Bone marrow (tissue), 2 donors: Measurements from ENCODE around the gene BAZ2B.
A peak's percentile ranks its signal among the peaks of the same experiment; 100 is the strongest.
"Not testable (repeated sequence)": the region's sequence is repeated elsewhere in the genome, so short reads cannot be mapped to it uniquely, and the experiment has no call there.

Experiments used
- DNase-seq, 2 donors: peaks; one replicate each; lab custom pipeline; 2025; lab: John Stamatoyannopoulos, UW

BAZ2B gene

DNA sequence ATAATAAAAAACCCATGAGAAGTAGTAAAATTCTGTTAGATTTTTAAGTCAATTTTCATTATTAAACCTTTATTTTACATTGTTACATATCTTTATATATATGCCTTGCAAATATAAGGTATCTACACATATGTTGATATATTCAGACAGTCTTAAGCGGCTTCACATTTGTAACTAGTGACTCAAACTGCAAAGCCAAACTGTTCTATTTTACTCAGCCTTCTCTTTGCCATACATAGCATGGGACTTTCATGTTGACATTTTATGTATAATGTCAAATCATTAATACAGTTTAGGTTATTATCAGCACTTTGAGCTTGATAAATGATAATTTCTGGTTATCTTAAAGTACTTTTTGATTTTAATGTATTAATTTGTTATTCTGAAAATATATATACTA lies 204.9 kb downstream of the BAZ2B start:
- no peak for DNase-seq

DNA sequence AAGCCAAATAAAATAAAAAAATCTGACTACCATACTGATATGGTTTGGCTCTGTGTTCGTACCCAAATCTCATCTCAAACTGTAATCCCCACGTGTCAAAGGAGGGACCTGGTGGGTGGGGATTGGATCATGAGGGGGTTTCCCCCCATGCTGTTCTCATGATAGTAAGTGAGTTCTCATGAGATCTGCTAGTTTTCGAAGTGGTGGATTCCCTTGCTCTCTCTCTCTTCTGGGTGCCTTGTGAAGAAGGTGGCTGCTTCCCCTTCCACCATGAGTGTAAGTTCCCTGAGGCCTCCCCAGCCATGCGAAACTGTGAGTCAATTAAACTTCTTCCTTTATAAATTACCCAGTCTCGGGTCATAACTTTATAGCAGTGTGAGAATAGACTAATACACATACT lies 206.1 kb downstream of the BAZ2B start:
- no peak for DNase-seq

DNA sequence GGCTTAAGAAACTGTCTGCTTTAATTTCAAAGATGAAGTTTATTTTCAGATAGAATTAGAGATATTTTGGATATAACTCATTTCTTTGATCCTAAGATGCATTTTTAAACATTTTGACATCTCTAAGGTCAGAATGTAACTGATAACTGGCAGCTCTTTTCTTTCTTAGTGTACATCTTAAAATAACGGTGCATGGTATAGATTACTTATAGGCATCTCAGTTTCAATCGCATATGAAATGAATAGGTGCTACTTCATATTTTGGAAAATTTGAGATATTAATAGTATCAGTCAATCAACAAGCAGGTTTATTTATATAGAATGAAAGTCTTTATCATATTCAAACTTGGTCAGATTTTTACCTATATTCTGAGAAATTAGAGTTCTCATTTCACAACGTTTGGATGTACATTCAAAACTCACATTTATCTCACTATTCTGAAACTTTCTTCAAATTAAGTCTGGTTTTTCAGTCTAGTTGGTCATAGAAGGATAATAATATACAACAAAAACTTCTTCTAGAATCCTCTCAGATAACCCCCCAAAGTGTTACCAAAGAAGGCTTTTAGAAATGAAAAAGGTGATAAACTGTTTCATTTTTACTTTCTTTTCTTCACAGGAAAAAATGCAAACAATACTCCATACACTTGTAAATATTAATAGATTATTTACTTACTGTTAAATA lies 207.1 kb downstream of the BAZ2B start:
- DNase-seq = no peak

DNA sequence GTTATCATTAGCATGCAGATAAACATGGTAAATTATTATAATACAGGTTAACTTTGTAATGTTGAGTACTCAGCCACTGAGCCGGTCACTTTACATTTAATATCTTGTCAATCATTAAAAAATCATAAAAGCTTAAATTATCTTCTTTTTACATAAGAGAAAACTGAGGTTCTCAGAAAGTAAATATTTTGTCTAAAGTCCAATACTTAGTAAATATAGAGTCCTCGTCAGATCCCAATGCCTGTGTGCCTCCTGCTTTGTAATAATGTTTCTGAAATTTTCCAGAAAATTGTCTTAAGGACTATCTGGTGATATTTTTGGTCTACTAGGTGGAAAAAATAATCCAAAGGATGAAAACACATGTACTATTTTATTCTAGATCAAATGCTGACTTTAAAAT lies 213.6 kb downstream of the BAZ2B start:
- DNase-seq = no peak

DNA sequence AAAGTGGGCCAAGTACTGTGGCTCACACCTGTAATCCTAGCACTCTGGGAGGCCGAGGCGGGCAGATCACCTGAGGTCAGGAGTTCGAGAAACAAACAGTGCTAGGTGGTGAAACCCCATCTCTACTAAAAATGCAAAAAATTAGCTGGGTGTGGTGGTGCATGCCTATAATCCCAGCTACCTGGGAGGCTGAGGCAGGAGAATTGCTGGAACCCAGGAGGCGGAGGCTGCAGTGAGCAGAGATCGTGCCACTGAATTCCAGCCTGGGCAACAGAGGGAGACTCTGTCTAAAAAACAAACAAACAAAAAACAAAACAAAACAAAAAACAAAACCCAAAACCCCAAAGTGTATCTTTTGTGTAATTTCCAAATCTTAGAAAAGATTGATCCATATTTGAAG lies 214.2 kb downstream of the BAZ2B start:
- not testable (repeated sequence) for DNase-seq

DNA sequence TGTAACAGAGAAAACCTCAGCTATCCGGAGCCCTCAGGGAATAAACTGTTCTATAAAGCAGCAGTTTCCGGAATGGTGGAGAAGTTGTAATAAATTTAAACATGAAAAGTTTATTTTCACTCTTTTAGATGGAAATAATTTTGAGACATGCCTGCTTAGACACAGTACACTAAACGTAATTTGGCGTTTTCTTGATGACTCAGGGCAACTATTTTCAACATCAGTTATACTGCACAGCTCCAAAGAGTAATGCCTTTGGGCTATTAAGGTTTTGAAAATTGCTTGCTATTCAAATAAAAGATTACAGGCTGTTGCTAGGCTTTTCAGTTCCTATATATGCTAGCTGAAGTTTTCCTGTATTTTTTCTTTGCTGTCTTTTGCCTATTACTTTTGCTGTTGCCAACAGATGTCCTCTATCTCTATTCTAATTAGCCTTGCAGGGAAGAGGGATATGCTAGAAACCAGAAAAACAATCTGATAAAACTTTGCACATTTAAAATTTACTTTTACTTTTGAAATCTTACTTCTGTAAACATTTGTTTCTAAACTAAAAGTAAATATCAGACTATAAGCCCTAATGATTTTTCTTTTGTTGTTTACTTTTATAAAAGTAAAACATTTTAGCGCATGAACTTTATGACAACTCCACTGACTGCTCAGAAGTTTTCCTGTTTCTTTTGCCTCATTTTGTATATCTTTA lies 216.5 kb downstream of the BAZ2B start:
- DNase-seq = no peak

DNA sequence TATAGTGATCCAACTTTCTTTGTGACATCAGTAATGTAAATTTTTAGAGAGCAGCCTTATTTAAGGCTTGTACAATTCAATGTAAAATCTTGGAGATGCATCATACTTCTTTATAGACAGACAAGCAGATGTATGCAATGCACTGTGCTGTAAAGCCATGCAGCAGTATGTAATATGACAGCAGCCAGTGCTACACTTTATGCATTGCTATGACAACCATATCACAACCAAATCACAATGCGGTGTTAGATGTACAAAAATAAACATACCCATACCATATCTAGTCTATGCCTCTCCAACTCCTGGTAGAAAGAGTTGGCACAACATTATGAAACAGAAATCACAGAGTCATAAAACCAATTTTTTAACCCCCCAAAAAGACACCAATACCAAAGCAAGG lies 219.5 kb downstream of the BAZ2B start:
- DNase-seq = no peak

DNA sequence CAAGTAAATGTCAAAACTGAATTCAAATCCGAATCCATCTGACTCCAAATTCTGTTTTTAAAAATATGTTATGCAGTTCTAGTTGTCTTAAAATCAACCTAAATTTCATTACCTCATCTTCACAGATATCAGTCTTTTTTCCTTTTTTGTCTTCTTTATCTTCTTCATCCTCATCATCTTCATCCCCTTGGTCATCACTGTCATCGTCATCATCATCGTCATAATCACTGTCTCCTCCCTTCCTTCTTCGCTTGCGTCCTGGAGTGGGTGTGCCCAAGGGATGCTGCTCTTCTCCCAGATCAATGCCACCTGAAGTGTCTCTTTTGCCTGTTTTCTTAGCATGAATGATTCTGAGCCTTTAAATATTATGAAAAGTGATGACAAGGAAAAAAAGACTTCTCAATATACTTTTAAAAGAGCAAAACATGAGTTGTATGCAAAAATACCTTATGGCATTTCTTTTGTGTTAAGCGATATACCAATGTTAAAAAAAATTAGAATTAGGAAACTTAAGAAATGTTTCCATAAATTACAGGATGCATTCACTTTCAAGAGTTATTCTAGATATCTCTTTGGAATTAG lies 233.8 kb downstream of the BAZ2B start:
- DNase-seq = no peak

DNA sequence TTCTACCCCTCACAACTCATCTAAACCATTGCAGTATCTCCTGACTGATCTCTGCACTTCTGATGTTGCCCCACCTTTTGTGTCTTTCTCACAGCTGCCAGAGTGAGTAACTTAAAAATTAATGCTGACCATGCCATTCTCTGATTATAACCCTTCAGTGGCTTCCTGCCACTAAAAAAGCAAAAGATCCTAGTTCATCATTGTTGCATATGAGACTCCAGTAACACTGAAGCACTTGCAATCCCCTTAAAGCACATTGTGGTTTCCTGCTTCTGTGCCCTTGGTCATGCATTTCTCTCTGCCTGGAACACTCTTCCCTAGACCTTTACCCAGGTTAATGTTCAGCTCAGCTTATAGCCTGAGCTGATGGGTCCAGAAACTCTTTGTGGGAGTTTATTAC lies 234.8 kb downstream of the BAZ2B start:
- no peak for DNase-seq

DNA sequence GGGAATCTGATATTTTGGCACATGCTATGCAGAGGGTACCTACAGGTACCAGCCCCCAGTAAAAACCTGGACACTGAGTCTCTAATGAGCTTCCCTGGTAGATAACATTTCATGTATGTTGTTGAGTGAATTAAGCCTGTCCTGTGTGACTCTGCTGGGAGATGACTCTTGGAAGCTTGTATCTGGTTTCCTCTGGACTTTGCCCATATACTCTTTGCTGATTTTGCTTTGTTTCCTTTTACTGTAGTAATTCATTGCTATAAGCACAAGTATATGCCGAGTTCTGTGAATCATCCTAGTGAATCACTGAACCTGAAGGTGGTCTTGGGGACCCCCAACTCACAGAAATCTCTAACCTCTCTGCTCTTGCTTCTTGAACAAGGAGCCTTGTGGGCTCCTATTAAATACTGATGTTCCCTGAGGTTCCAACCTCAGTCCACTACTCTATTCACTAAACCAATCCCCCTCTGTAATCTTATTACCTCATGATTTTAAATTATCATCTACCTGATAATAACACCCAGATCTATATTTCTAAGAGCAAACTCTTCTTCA lies 235.6 kb downstream of the BAZ2B start:
- DNase-seq = no peak

DNA sequence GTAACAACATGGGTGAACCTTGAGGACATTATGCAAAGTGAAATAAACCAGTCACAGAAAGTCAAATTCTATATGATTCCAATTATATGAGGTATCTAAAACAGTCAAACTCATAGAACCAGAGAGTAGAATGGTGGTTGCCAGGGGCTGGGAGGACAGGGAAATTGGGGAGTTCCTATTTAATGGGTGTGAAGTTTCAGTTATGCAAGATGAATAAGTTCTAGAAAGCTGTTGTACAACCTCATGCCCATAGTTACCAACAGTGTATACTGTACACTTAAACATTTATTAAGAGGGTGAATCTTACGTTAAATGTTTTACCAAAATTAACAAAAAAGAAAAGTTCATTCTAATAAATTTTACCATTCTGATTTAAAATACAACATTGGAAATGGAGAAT lies 237.2 kb downstream of the BAZ2B start:
- DNase-seq = no peak

DNA sequence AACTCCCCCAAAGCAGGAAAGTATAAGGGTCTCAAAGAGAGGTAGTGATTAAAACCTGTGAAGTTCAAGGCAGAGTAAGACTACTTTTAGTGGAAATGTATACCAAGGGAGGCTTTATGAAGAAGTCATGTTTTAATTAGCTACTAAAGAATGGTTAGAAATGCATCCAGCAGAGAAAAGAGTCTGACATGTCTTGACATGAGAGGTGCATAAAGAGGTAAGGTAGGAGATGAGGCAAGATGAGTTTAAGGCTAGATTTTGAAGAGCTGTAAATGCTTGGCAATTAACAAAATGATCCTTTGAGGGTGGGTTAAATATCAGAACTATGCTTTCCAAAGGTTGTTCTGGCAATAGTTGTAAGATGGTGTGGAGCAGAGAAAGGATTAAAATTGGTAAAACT lies 241.1 kb downstream of the BAZ2B start:
- no peak for DNase-seq

DNA sequence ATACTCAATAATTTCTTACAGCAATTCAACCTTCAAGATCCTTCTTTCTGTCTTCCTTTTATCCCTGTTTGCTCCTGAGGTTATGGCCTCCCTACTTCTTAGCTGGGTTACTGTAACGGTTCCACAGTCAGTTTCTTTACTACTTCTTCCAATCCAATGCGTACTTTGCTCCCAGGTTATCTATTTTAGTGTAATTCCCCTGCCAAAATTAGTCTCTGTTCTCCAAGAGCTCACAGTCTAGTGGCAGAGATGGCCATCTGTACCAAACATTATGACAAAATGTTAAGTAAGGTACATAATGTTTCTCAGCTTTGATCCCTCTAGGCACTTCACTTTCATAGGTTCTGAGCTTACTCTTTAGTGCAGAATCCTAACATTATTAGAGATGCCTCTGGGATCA lies 244.8 kb downstream of the BAZ2B start:
- DNase-seq = no peak

DNA sequence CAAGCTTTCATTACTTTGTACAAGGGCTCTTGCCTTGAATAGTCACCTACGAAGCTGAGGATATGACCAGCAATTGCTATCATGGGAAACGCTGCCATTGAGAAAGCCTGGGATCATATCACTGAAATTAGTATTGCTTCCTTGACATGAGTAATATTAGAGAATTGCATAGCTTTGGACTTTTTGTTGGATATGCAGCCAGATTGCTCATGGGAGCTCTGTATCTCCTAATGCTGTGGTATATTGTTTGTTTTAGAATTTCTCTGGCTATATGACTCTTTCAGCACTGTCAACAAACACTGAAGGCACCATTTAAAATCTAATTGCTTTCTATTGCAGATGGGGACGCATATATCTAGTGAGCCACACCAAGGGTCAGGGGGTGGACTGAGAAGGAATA lies 249.8 kb downstream of the BAZ2B start:
- no peak for DNase-seq

DNA sequence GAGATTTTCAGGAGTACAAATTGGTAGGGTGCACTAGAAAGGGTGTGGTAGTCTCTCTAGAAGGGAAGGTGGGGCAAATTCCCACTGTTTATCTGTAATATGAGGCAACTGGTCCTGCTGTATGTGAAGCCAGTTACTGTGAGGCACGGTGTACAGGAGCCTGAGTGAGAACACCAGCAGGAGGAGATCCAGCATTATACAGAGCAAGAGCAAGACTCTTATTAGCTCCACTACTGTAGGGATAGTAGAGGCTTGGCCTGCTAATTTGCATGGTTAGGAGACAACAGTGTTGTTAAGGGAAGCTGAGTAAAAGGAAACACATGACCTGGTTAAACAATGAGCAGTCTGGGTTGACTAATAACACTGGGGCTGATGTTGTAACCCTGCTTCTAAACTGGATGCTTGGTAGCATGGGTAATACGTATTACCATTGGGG lies 253.5 kb downstream of the BAZ2B start:
- DNase-seq = no peak

DNA sequence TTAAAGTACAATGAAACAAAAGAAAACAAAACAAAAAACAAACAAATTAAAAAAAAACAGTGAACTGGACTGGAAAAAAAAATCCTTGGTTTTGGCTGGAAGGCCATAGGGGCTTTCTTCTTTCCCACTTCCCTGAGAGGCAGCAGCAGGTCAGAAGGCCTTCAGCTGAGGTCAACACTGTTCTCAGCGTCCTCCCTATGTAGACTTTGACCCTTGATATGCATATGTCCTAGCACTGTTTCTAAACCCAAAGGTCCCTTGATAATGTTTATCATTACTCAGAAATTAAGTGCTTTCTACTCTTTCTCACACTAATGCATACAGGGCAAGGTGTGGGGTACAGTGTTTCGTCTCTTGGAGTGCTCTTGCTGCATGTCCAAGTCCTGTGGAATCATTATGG lies 254.3 kb downstream of the BAZ2B start:
- DNase-seq = no peak

DNA sequence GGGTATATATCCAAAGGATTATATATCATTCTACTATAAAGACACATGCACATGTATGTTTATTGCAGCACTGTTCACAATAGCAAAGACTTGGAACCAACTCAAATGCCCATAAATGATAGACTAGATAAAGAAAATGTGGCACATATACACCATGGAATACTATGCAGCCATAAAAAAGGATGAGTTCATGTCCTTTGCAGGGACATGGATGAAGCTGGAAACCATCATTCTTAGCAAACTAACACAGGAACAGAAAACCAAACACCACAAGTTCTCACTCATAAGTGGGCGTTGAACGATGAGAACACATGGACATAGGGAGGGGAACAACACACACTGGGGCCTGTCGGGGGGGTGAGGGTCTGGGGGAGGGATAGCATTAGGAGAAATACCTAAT lies 254.7 kb downstream of the BAZ2B start:
- not testable (repeated sequence) for DNase-seq

DNA sequence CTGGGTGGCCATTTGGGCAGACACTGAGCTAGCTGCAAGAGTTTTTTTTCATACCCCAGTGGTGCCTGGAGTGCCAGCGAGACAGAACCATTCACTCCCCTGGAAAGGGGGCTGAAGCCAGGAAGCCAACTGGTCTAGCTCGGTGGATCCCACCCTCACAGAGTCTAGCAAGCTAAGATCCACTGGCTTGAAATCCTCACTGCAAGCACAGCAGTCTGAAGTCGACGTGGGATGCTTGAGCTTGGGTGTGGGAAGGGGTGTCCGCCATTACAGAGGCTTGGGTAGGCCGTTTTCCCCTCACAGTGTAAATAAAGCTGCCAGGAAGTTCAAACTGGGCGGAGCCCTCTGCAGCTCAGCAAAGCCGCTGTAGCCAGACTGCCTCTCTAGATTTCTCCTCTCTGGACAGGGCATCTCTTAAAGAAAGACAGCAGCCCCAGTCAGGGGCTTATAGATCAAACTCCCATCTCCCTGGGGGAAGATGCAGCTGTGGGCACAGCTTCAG lies 260.2 kb downstream of the BAZ2B start:
- no peak for DNase-seq

DNA sequence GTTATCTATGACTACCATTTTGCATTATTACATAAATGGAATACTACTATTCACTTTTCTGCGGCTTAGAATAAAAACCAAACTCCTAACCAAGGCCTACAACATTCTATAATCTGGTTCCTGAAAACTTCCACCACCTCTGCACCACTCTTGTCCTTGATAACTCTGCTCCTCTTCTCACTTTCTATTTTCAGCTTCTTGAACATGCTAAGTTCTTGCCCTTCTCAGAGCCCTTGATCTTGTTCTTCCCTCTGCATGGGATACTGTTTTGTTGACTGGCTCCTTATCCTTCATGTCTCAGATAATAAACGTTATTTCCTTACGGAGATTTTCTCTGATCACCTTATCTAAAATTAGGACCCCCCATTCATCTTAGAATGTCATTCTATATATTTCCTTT lies 264.4 kb downstream of the BAZ2B start:
- no peak for DNase-seq

DNA sequence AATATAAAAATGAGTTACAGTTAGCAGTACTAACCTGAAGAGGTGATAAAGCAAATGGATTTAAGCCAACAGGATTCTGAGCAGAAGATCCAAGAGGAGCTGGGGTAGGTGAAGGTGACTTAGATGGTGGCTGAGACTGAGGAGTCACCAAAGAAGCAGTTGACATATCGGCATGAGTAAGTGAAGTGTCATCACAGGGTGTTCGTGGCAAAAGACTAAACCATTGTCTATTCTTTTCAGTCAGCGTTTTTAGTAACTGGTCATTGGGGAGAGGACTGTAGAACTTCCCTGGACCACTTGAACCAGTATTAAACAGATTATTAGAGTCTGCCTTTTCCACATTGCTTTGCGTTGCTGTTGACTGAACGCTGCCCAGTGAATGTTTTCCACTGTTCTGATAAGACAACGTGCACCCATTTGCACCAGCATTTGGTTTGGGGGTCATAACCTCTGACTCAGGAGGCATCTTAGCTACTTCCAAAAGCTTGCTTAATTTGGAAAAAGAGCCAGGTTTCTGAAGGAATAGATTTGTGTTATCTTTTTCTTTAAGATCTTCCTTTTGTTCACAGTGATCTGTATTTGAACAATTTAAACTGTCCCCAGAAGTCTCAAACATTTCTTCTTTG lies 266.6 kb downstream of the BAZ2B start:
- no peak for DNase-seq

DNA sequence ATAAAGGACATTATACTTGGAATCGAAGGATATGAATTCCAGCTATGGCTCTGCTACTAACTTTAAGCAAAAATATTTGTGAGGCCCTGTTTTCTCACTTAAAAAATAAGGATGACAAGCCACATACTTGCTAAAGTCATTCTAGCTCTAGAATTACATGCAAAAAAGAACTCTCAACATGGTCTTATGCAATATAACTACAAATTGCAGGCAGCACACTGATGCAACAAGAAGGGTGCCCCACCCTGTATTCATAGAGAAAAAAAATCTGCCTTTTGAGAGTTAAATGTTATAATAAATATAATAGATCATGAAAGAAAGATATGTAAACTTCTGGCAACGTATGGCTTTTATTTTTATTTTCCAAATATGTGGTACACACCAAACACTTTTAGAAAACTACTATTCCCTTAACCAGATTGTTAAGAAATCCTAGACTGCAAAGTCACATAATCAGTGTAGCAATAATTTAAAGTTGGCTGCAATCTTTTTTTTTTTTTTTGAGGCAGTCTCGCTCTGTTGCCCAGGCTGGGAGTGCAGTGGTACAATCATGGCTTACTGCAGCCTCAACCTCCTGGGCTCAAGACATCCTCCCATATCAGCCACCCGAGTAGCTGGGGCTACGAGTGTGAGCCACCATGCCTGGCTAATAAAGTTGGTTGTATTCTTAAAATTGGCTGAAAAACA lies 289.6 kb downstream of the BAZ2B start:
- DNase-seq = peak in 1 of 2 donors; percentile 2

DNA sequence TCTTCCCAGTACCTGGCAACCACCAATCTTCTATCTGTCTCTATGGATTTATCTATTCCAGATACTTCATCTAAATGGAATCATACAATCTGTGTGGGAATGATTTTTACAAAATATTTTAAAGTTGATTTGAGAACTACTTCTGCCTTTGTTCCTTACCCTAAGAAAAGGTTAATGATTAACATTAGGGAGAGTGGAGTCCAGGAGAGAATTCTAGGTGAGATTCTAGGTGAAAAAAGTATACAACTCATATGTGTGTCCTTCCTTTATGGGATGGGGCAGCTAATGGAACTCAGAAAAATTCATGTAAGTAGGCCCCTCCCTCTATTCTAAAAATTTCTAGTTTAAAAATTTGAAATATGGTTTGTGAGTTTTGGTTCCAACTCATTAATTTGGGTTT lies 293.9 kb downstream of the BAZ2B start:
- no peak for DNase-seq
